ENCODE measurements around the gene CPNE6. TPM values are rescaled to one million over a fixed set of nuclear protein-coding genes. Genes with fewer than 3 reads are reported as not detected.

The CPNE6 gene
- polyA plus RNA-seq, 1 of the 3 experiments (the other 2 are of a cell fraction) = not detected

GRCh38 chr14:24054646-24055045 is 16.7 kb upstream of the CPNE6 start (continued):
- TF ChIP-seq REST (IDR thresholded peaks at IDR 0.05; ENCODE audit: low read depth, low read length) (no peak), MXI1 (IDR thresholded peaks at IDR 0.05; ENCODE audit: low read depth, low read length) (no peak)

- Histone ChIP-seq H3K9me2 (no peaks in the 10 kb centered on the region), H2AFZ (ENCODE audit: low read depth) (no peak overlapping the region), H3K9ac (no peak overlapping the region), H3K79me2 (ENCODE audit: insufficient read depth) (no peaks in the 10 kb centered on the region), H3F3A (replicated peaks; ENCODE audit: insufficient read depth) (no peaks in the 10 kb centered on the region), H3K27me3 (ENCODE audit: insufficient read depth) (no peaks in the 10 kb centered on the region), H3K4me1 (ENCODE audit: control insufficient read depth in 1 of 2, insufficient read depth in 2 of 2, low read depth in 1 of 2, low read length in 1 of 2) (peaks cover 0 to 14% of the 10 kb centered on the region in 2 experiments; a peak in 1 of 4 replicates), H3K27ac (ENCODE audit: low read depth in 2 of 2, low read length in 1 of 2) (no peak overlapping the region), H4K20me1 (ENCODE audit: insufficient read depth) (no peaks in the 10 kb centered on the region), H3K4me2 (no peak overlapping the region), H3K4me3 (ENCODE audit: low read depth in 2 of 2, low read length in 1 of 2) (no peak overlapping the region), H3K9me3 (no peaks in the 10 kb centered on the region), H3K36me3 (replicated peaks in 1 of 2; ENCODE audit: control insufficient read depth in 1 of 2, insufficient read depth in 2 of 2, low read length in 1 of 2) (no peaks in the 10 kb centered on the region)
- TF ChIP-seq USF1 (IDR thresholded peaks at IDR 0.05; ENCODE audit: borderline replicate concordance, low read depth) = no peak
- no peak for TF ChIP-seq POLR2AphosphoS5 (IDR thresholded peaks at IDR 0.05; ENCODE audit: low read depth, low read length)
- TF ChIP-seq YY1 (IDR thresholded peaks at IDR 0.05; ENCODE audit: low read depth) = no peak
- no peak for TF ChIP-seq RFX5 (IDR thresholded peaks at IDR 0.05; ENCODE audit: low read length)
- TF ChIP-seq FOSL2 (IDR thresholded peaks at IDR 0.05; ENCODE audit: borderline replicate concordance, low read depth) = no peak
- no peak for TF ChIP-seq EZH2phosphoT487 (IDR thresholded peaks at IDR 0.05; ENCODE audit: borderline replicate concordance, low read depth)
- no peak for TF ChIP-seq EP300 (IDR thresholded peaks at IDR 0.05; ENCODE audit: borderline replicate concordance in 1 of 2, low read depth in 1 of 2, low read length in 1 of 2)
- no peak for TF ChIP-seq CHD2 (IDR thresholded peaks at IDR 0.05; ENCODE audit: low read length, partially characterized antibody)
- no peak for TF ChIP-seq NFIC (IDR thresholded peaks at IDR 0.05; ENCODE audit: borderline replicate concordance)
- TF ChIP-seq TCF12 (IDR thresholded peaks at IDR 0.05) = no peak
- TF ChIP-seq FOXM1 (IDR thresholded peaks at IDR 0.05; ENCODE audit: low read depth) = no peak
- no peak for TF ChIP-seq USF2 (IDR thresholded peaks at IDR 0.05; ENCODE audit: borderline replicate concordance, low read depth, low read length)
- TF ChIP-seq RXRA (IDR thresholded peaks at IDR 0.05; ENCODE audit: borderline replicate concordance, low read depth) = no peak
- no peak for TF ChIP-seq REST (IDR thresholded peaks at IDR 0.05; ENCODE audit: low read depth, low read length)
- TF ChIP-seq RCOR1 (IDR thresholded peaks at IDR 0.05; ENCODE audit: low read length) = no peak
- no peak for TF ChIP-seq RAD21 (IDR thresholded peaks at IDR 0.05; ENCODE audit: low read length)
- DNase-seq = peak; percentile 2
- 32% methylated on average over 10 of the region's 10 CpGs for WGBS (ENCODE audit: low lambda C conversion rate)
- ChIA-PET CTCF (interaction anchor here (2.6 to 42.8 kb wide), 4 partner anchors 10 to 105 kb away, joined by 21 to 1159 read pairs (median 154); partner anchors contain the start of genes CPNE6, IRF9 and PCK2), POLR2A (interaction anchor here (0.7 to 2.4 kb wide), 2 partner anchors 33 to 37 kb away, joined by 3 to 44 read pairs; partner anchors contain the start of gene PCK2)
These were observed 15.2 kb upstream of the CPNE6 start for GRCh38 chr14:24055971-24056799.

All from SK-N-SH (cell line).